IMR-90 (cell line): ENCODE measurements around the gene ATG9B. TPM values are rescaled to one million over a fixed set of nuclear protein-coding genes. Genes with fewer than 3 reads are reported as not detected.

Experiments used
- ATAC-seq: fragments of 200-7000 bp; cut with Tn5 transposase; 2 replicates; pipeline ENCODE4 v1.9.1; 2020; ENCODE audit warnings: low read depth, mild to moderate bottlenecking, moderate library complexity
- BruUV-seq: library from RNA; stranded (reverse); fragments of 400-500 nt; replicated peaks from 2 replicates; lab custom pipeline; 2021; lab: Mats Ljungman, UMichigan
- CTCF ChIA-PET: fragments of 300-600 bp; formaldehyde crosslinking; extraction: SDS; loops from one replicate; lab custom pipeline; 2021; ENCODE audit warnings: antibody characterized with exemption; lab: Yijun Ruan, JAX
- POLR2A ChIA-PET: fragments of 300-600 bp; sonication (Branson Sonifier 250); formaldehyde crosslinking; loops from one replicate; lab custom pipeline; 2022; ENCODE audit warnings: antibody characterized with exemption; ENCODE audit not compliant: unreplicated experiment; lab: Charles Lee
- DNase-seq: peaks from one replicate; pipeline ENCODE4 v3.0.0; 2013
- H2AFZ ChIP-seq: replicated peaks from 2 replicates; pipeline ENCODE3; 2013; ENCODE audit warnings: low read length, mild to moderate bottlenecking; ENCODE audit not compliant: poor library complexity
- H2AK5ac ChIP-seq: 2 replicates; pipeline ENCODE4 v1.6.1; 2013; ENCODE audit warnings: low read depth, low read length, inconsistent platforms
- H2AK9ac ChIP-seq: replicated peaks from 2 replicates; pipeline ENCODE3; 2013; ENCODE audit warnings: mild to moderate bottlenecking, low read depth, low read length, moderate library complexity; ENCODE audit not compliant: poor library complexity
- H2BK120ac ChIP-seq: 2 replicates; pipeline ENCODE4 v1.6.1; 2013; ENCODE audit warnings: low read depth, low read length, inconsistent platforms
- H2BK15ac ChIP-seq: 3 replicates; pipeline ENCODE4 v1.6.1; 2013; ENCODE audit warnings: low read depth, low read length, inconsistent platforms
- H2BK20ac ChIP-seq: 2 replicates; pipeline ENCODE4 v1.6.1; 2013; ENCODE audit warnings: low read depth, mild to moderate bottlenecking, inconsistent platforms, low read length, moderate library complexity
- H2BK5ac ChIP-seq: 2 replicates; pipeline ENCODE4 v1.6.1; 2013; ENCODE audit warnings: mild to moderate bottlenecking, low read depth, low read length, inconsistent platforms; ENCODE audit not compliant: poor library complexity, severe bottlenecking
- H3K14ac ChIP-seq: replicated peaks from 2 replicates; pipeline ENCODE4 v1.6.1; 2013; ENCODE audit warnings: low read depth, low read length, inconsistent platforms
- H3K18ac ChIP-seq: 2 replicates; pipeline ENCODE4 v1.6.1; 2013; ENCODE audit warnings: low read depth, low read length, control low read depth
- H3K23ac ChIP-seq: 2 replicates; pipeline ENCODE4 v1.6.1; 2013; ENCODE audit warnings: low read depth, low read length, inconsistent platforms
- H3K27ac ChIP-seq: 2 replicates; pipeline ENCODE4 v1.5.1; 2013; ENCODE audit warnings: mild to moderate bottlenecking, control low read depth, low read length; ENCODE audit not compliant: insufficient read depth
- H3K27me3 ChIP-seq: 2 replicates; pipeline ENCODE4 v1.6.1; 2013; ENCODE audit warnings: low read length; ENCODE audit not compliant: control insufficient read depth, insufficient read depth
- H3K36me3 ChIP-seq: 2 replicates; pipeline ENCODE4 v1.6.1; 2013; ENCODE audit warnings: low read length, mixed read lengths; ENCODE audit not compliant: control insufficient read depth, insufficient read depth
- H3K4ac ChIP-seq: 2 replicates; pipeline ENCODE4 v1.6.1; 2013; ENCODE audit warnings: low read depth, low read length, inconsistent platforms
- H3K4me1 ChIP-seq: 2 replicates; pipeline ENCODE4 v1.6.1; 2013; ENCODE audit warnings: low read length, mixed read lengths; ENCODE audit not compliant: control insufficient read depth, insufficient read depth
- H3K4me2 ChIP-seq: 2 replicates; pipeline ENCODE4 v1.6.1; 2013; ENCODE audit warnings: low read depth, mild to moderate bottlenecking, control low read depth, low read length, moderate library complexity
- H3K4me3 ChIP-seq: 2 replicates; pipeline ENCODE4 v1.5.1; 2013; ENCODE audit warnings: low read depth, mild to moderate bottlenecking, control low read depth, low read length, moderate library complexity; ENCODE audit not compliant: insufficient read depth
- H3K56ac ChIP-seq: 2 replicates; pipeline ENCODE4 v1.6.1; 2013; ENCODE audit warnings: low read length, inconsistent platforms; ENCODE audit not compliant: insufficient read depth; ENCODE audit errors: extremely low read depth
- H3K79me1 ChIP-seq, 2 experiments: 2 replicates each; pipeline ENCODE4 v1.6.1; 2013; ENCODE audit warnings: low read length in 2 of 2, inconsistent platforms in 1 of 2, low read depth in 1 of 2
- H3K9ac ChIP-seq: 2 replicates; pipeline ENCODE4 v1.6.1; 2013; ENCODE audit warnings: low read depth, low read length, control low read depth
- H3K9me1 ChIP-seq: 2 replicates; pipeline ENCODE4 v1.6.1; 2013; ENCODE audit warnings: low read length, inconsistent platforms; ENCODE audit not compliant: insufficient read depth
- H3K9me3 ChIP-seq: 2 replicates; pipeline ENCODE4 v1.6.1; 2013; ENCODE audit warnings: low read length; ENCODE audit not compliant: control insufficient read depth, insufficient read depth
- H4K20me1 ChIP-seq: 2 replicates; pipeline ENCODE4 v1.6.1; 2013; ENCODE audit warnings: low read length, inconsistent platforms; ENCODE audit not compliant: insufficient read depth
- H4K5ac ChIP-seq: 2 replicates; pipeline ENCODE4 v1.6.1; 2013; ENCODE audit warnings: mild to moderate bottlenecking, low read depth, low read length, control low read depth
- H4K8ac ChIP-seq, 2 experiments: 2 replicates each; pipeline ENCODE4 v1.6.1; 2013; ENCODE audit warnings: low read depth in 2 of 2, low read length in 2 of 2, control low read depth in 1 of 2, inconsistent platforms in 1 of 2
- H4K91ac ChIP-seq: 2 replicates; pipeline ENCODE4 v1.6.1; 2013; ENCODE audit warnings: low read depth, low read length, inconsistent platforms; ENCODE audit not compliant: insufficient read depth
- BHLHE40 ChIP-seq: fragments of 150-350 bp; IDR thresholded peaks from 2 replicates; pipeline ENCODE4 v1.6.1; 2016; ENCODE audit warnings: mild to moderate bottlenecking, low read depth, low read length
- CEBPB ChIP-seq: IDR thresholded peaks from 2 replicates; pipeline ENCODE4 v1.6.1; 2012; ENCODE audit warnings: low read depth, low read length, improper control_type of control experiment
- CHD1 ChIP-seq: IDR thresholded peaks from 2 replicates; pipeline ENCODE4 v1.6.1; 2012; ENCODE audit warnings: low read depth, low read length, improper control_type of control experiment
- CTCF ChIP-seq: conservative IDR thresholded peaks from 2 replicates; pipeline ENCODE4 v1.5.1; 2012; ENCODE audit warnings: mild to moderate bottlenecking, low read depth, low read length, improper control_type of control experiment
- ELK1 ChIP-seq: fragments of 150-350 bp; IDR thresholded peaks from 2 replicates; pipeline ENCODE4 v1.6.1; 2016; ENCODE audit warnings: low read depth, mild to moderate bottlenecking, low read length, moderate library complexity, borderline replicate concordance
- FOS ChIP-seq: fragments of 150-350 bp; IDR thresholded peaks from 2 replicates; pipeline ENCODE4 v1.6.1; 2016; ENCODE audit warnings: low read depth, low read length
- MAFK ChIP-seq: IDR thresholded peaks from 2 replicates; pipeline ENCODE4 v1.6.1; 2012; ENCODE audit warnings: low read depth, low read length, improper control_type of control experiment
- MAZ ChIP-seq: IDR thresholded peaks from 2 replicates; pipeline ENCODE4 v1.6.1; 2012; ENCODE audit warnings: low read depth, mild to moderate bottlenecking, low read length, improper control_type of control experiment, moderate library complexity, borderline replicate concordance
- MXI1 ChIP-seq: IDR thresholded peaks from 2 replicates; pipeline ENCODE4 v1.6.1; 2012; ENCODE audit warnings: low read depth, mild to moderate bottlenecking, low read length, moderate library complexity, borderline replicate concordance
- NFE2L2 ChIP-seq: fragments of 150-350 bp; IDR thresholded peaks from 2 replicates; pipeline ENCODE4 v1.6.1; 2016; ENCODE audit warnings: low read depth, mild to moderate bottlenecking, low read length
- POLR2A ChIP-seq: IDR thresholded peaks from 2 replicates; pipeline ENCODE4 v1.6.1; 2012; ENCODE audit warnings: mild to moderate bottlenecking, low read depth, low read length
- RFX5 ChIP-seq: IDR thresholded peaks from 2 replicates; pipeline ENCODE4 v1.8.0; 2012; ENCODE audit warnings: low read depth, mild to moderate bottlenecking, low read length, moderate library complexity
- USF2 ChIP-seq: fragments of 150-350 bp; IDR thresholded peaks from 2 replicates; pipeline ENCODE4 v1.6.1; 2017; ENCODE audit warnings: mild to moderate bottlenecking, antibody characterized with exemption, low read length, low read depth
- WGBS, 2 experiments: methylation state at CpG; one replicate each; pipeline versions ENCODE4 v1.1.5 to v1.1.7; 2013; ENCODE audit warnings: missing lambda C conversion rate in 2 of 2; ENCODE audit not compliant: insufficient read length in 1 of 2; ENCODE audit errors: extremely low coverage in 2 of 2; 5-methylcytosine and 5-hydroxymethylcytosine counted together
- dilution Hi-C: fragments of 300-500 bp; cut with HindIII; formaldehyde crosslinking; loops from one replicate; pipeline ENCODE4 v1.14.3; 2018; ENCODE audit warnings: low sequenced_read_pairs; ENCODE audit not compliant: unreplicated experiment
- in situ Hi-C: fragments of 300-500 bp; cut with MboI; formaldehyde crosslinking; loops from 3 replicates; pipeline ENCODE4 v1.14.3; 2019; ENCODE audit warnings: low sequenced_read_pairs, inconsistent platforms, mixed read lengths
- intact Hi-C: fragments of 100-400 bp; cut with micrococcal nuclease; formaldehyde crosslinking; loops from 2 replicates; pipeline ENCODE4 v1.10.0; 2022
- polyA plus RNA-seq, 3 experiments: library from polyadenylated mRNA; depleted of rRNA; stranded (reverse); fragments of >200 nt; gene quantifications; 2 replicates each; pipeline ENCODE4 v1.2.3, GENCODE V29; 2012; ENCODE audit warnings: low replicate concordance in 1 of 3
- total RNA-seq: library from RNA; depleted of rRNA; stranded (reverse); fragments of >200 nt; gene quantifications from 2 replicates; pipeline ENCODE4 v1.2.3, GENCODE V29; 2012

ATG9B gene
- total and polyA plus RNA-seq, 2 of the 4 experiments (the other 2 are of a cell fraction): 0.18 to 0.91 TPM

GRCh38 chr7:150990416-150991186 lies 33.7 kb downstream of the ATG9B start, which contains the start of gene NOS3:
TSS of gene NOS3 (plus strand) at chr7:150991017. CDS start at chr7:150993804, 2,787 bp downstream.
- Histone ChIP-seq H3K18ac (no peak within 1 kb of the TSS), H3K27ac (no peak within 1 kb of the TSS), H3K9me3 (peaks cover 10% of the 10 kb centered on the region), H3K4me1 (peaks cover 1% of the 10 kb centered on the region; the same call in 1 of the 2 replicates), H2BK5ac (no peak within 1 kb of the TSS), H4K5ac (no peak within 1 kb of the TSS), H3K36me3 (no peaks in the 10 kb centered on the region), H2AK5ac (no peak within 1 kb of the TSS), H3K27me3 (peaks cover 6% of the 10 kb centered on the region; the same call in 1 of the 2 replicates), H2AFZ (no peak within 1 kb of the TSS), H3K9me1 (no peaks in the 10 kb centered on the region), H2BK20ac (no peak within 1 kb of the TSS), H4K20me1 (no peaks in the 10 kb centered on the region), H4K91ac (no peak within 1 kb of the TSS), H3K9ac (no peak within 1 kb of the TSS), H3K56ac (no peak within 1 kb of the TSS), H2AK9ac (no peak within 1 kb of the TSS), H3K14ac (no peak within 1 kb of the TSS), H3K4me3 (no peak within 1 kb of the TSS), H3K23ac (no peak within 1 kb of the TSS), H2BK120ac (no peak within 1 kb of the TSS), H3K79me1 (no peaks in the 10 kb centered on the region), H4K8ac (no peak within 1 kb of the TSS), H2BK15ac (no peak within 1 kb of the TSS), H3K4ac (no peak within 1 kb of the TSS), H3K4me2 (no peak within 1 kb of the TSS)
- BruUV-seq: no TSS peak
- dilution Hi-C loops: no loop called here
- no peak for DNase-seq
- no peak for TF ChIP-seq NFE2L2
- TF ChIP-seq MXI1: no peak
- TF ChIP-seq CTCF: no peak
- TF ChIP-seq BHLHE40: no peak
- TF ChIP-seq MAZ: no peak
- no peak for TF ChIP-seq MAFK
- TF ChIP-seq POLR2A: no peak
- TF ChIP-seq CHD1: no peak
- TF ChIP-seq CEBPB: no peak
- TF ChIP-seq FOS: no peak
- TF ChIP-seq USF2: no peak
- no peak for TF ChIP-seq RFX5
- TF ChIP-seq ELK1: no peak
- ChIA-PET POLR2A (no interaction called here), CTCF (no interaction called here)
- in situ Hi-C loops: loop anchor here (25.0 kb wide), 1 partner anchor 578 kb away; a partner anchor contains a TSS
- 83% methylated on average over 3 of the region's 12 CpGs; no CpG with 5 or more reads in 1 of the 2 experiments for WGBS, 2 experiments
- no peak for ATAC-seq
- intact Hi-C loops: no loop called here
